Heart right ventricle (tissue), 16 donors: ENCODE data around the gene IL7R. TPM values are rescaled to one million over a fixed set of nuclear protein-coding genes. Genes with fewer than 3 reads are reported as not detected.

Experiments used
- ATAC-seq, 8 donors: fragments of 200-7000 bp; cut with Tn5 transposase; one replicate each; pipeline ENCODE4 v1.9.1; 2020; ENCODE audit warnings: mild to moderate bottlenecking in 8 of 8, moderate library complexity in 8 of 8, moderate number of reproducible peaks in 1 of 8
- DNase-seq, 2 donors: peaks; one replicate each; pipeline ENCODE4 v3.0.0-alpha.2; 2020
- H3K27ac ChIP-seq, 10 donors: fragments of 200-600 bp; sonication (generic) in 2 of 10; one replicate each; pipeline versions ENCODE4 v1.5.0 to v1.8.0; 2020 to 2022; ENCODE audit warnings: mild to moderate bottlenecking in 3 of 10
- H3K27me3 ChIP-seq, 7 donors: fragments of 200-600 bp; one replicate each; pipeline ENCODE4 v1.8.0; 2021 to 2022; ENCODE audit warnings: mild to moderate bottlenecking in 2 of 7
- H3K36me3 ChIP-seq, 9 donors: fragments of 200-600 bp; sonication (generic) in 1 of 9; one replicate each; pipeline versions ENCODE4 v1.5.0 to v1.8.0; 2020 to 2022; ENCODE audit warnings: mild to moderate bottlenecking in 2 of 9
- H3K4me1 ChIP-seq, 9 donors: fragments of 200-600 bp; sonication (generic) in 1 of 9; one replicate each; pipeline versions ENCODE4 v1.5.0 to v1.8.0; 2020 to 2022; ENCODE audit warnings: mild to moderate bottlenecking in 4 of 9
- H3K4me3 ChIP-seq, 10 donors: fragments of 200-600 bp; sonication (generic) in 2 of 10; one replicate each; pipeline versions ENCODE4 v1.5.0 to v1.8.0; 2020 to 2022; ENCODE audit warnings: mild to moderate bottlenecking in 7 of 10, moderate library complexity in 2 of 10
- H3K9me3 ChIP-seq, 11 donors: fragments of 200-600 bp in 10 of 11; sonication (generic) in 2 of 11; one replicate each; pipeline versions ENCODE4 v1.5.0 to v1.8.0; 2013 to 2022; ENCODE audit warnings: mild to moderate bottlenecking in 2 of 11, control low read depth in 1 of 11, moderate library complexity in 1 of 11
- WGBS, 2 donors: extraction: QIAGEN DNeasy Blood & Tissue Kit; methylation state at CpG; one replicate each; pipeline ENCODE4 v1.1.7; 2013; ENCODE audit warnings: inconsistent platforms in 1 of 2; 5-methylcytosine and 5-hydroxymethylcytosine counted together
- intact Hi-C, 10 donors: fragments of 100-400 bp; cut with DNase I; formaldehyde crosslinking; loops; one replicate each; pipeline versions ENCODE4 v1.11.1 to v1.14.2; 2022
- polyA plus RNA-seq, 2 donors: library from polyadenylated mRNA; stranded (reverse); fragments of 200-250 nt; gene quantifications; one replicate each; pipeline ENCODE4 v1.2.3, GENCODE V29; 2013
- total RNA-seq, 10 donors: library from RNA; stranded (reverse); fragmentation: NEBNext Ultra II Directional in 3 of 10; extraction: Animal tissue kit (Norgen Biotek cat#: 25700) in 3 of 10; gene quantifications; one replicate each; pipeline versions ENCODE4 v1.2.1 to v1.2.4, GENCODE V29; 2021 to 2023
- TF ChIP-seq, protein P1 (sequence below), 9 donors: fragments of 200-600 bp; sonication (generic) in 2 of 9; IDR thresholded peaks; one replicate each; pipeline versions ENCODE4 v1.5.0 to v1.8.0; 2021 to 2022; ENCODE audit warnings: antibody characterized with exemption in 9 of 9, mild to moderate bottlenecking in 5 of 9, moderate library complexity in 1 of 9
- donor health status: Arrhythmogenic right ventricular cardiomyopathy.
- donor health status: ischemic (EF 13 %, LVEDD 7.1; RV severe dilation, severe dysfunction).
- donor health status: healthy with polysubstance abuse.
- donor health status: DM: no; HTN: yes; CAD: no.
- donor health status: DM: no; HTN: no; CAD: no.
- donor health status: ischemic (EF 25% LVEDD 6.9; RV normal size, moderate dysfunction).
- donor health status: ischemic (EF 25% LVEDD 5.7; RV mildly dilated, moderate dysfunction).
- donor health status: healthy.
- donor health status: DM: yes; HTN: yes; CAD: no.
- donor health status: Ischemic cardiomyopathy.
- donor health status: ischemic (EF 35%, LVEDD 5.7; RV mildly dilated, moderate dysfunction).
- donor health status: nonischemic (EF 11% LVEDD 7.7; RV severe dilation, severe dysfunction).
- donor health status: DM: yes; HTN: yes; CAD: no.
- donor health status: PGD.
- donor health status: ischemic (EF 29% LVEDD 5.4; RV normal size, mild dysfunction).
- donor health status: nonischemic (EF 23%, LVEDD 6.1; RV moderate dilation, normal function).

Gene IL7R
- total and polyA plus RNA-seq, 12 donors = 0.22 to 10.6 (median 0.71) TPM

DNA sequence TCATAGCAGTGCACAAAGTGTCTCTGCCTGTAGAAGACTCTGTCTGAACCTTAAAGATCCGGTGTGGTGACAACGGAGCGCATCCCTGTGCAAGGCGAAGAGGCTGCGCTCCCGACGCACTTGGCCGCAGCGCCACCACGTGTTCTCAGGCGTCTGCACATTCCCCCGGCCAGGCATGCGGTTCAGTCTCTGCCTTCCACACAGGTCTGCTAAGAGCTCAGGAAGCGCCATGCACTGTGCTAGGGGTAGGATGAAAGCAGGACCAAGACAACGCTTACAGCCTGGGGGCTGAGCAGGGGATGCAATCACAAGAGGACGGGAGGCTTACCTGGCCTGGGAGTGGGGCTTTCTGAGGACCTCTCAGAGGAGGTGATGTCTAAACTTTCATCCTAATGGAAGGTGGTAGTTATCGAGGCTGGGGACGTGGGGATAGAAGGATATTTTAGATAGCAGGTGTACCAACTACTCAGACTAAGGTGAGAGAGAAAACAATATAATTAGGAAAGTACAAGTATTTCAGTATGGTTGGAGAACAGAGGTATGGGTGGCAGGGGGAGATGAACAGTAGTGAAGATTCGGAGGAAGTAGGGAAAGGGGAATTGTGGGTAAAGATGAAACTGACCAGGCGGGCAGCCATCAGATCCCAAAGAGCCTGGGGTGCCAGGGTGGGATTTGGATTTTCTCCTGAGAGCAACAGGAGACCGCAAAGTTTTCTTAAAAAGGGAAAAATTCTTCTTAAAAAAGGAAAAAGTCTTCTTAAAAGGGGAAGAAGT is 68.4 kb downstream of the IL7R start:
- WGBS, 2 donors = 15 to 16% methylated on average over 21 of the region's 21 CpGs
- Histone ChIP-seq H3K9me3 (no peaks in the 10 kb centered on the region), H3K27me3 (peaks cover 0 to 87% (median 39%) of the 10 kb centered on the region in 7 donors), H3K27ac (no peak overlapping the region), H3K4me3 (peak overlapping the region in 2 of 10 donors; percentile 6 to 14), H3K4me1 (peaks cover 0 to 18% (median 0%) of the 10 kb centered on the region in 9 donors), H3K36me3 (no peaks in the 10 kb centered on the region)
- ATAC-seq (peak; percentile 50 to 82 (median 73)), DNase-seq (peak; percentile 8 to 45)
- TF ChIP-seq, protein P1, sequence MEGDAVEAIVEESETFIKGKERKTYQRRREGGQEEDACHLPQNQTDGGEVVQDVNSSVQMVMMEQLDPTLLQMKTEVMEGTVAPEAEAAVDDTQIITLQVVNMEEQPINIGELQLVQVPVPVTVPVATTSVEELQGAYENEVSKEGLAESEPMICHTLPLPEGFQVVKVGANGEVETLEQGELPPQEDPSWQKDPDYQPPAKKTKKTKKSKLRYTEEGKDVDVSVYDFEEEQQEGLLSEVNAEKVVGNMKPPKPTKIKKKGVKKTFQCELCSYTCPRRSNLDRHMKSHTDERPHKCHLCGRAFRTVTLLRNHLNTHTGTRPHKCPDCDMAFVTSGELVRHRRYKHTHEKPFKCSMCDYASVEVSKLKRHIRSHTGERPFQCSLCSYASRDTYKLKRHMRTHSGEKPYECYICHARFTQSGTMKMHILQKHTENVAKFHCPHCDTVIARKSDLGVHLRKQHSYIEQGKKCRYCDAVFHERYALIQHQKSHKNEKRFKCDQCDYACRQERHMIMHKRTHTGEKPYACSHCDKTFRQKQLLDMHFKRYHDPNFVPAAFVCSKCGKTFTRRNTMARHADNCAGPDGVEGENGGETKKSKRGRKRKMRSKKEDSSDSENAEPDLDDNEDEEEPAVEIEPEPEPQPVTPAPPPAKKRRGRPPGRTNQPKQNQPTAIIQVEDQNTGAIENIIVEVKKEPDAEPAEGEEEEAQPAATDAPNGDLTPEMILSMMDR (IDR thresholded peaks at IDR 0.05) = peak in 7 of 9 donors; percentile 41 to 74 (median 53)
- intact Hi-C loops = loop anchor here (5.0 to 10.0 kb wide), 12 partner anchors 148 to 1450 kb away; partner anchors contain the start of gene SPEF2 (in 6 of the 10)

- WGBS, 2 donors = 34 to 37% methylated on average over 13 of the region's 13 CpGs
- no peak overlapping the region for H3K27ac ChIP-seq
- intact Hi-C loops = loop anchor here (1.0 to 10.0 kb wide), 16 partner anchors 149 to 1452 kb away; partner anchors contain the start of gene SPEF2 (in 6 of the 10)
- H3K36me3 ChIP-seq = no peaks in the 10 kb centered on the region
- peaks cover 0 to 84% (median 39%) of the 10 kb centered on the region in 7 donors for H3K27me3 ChIP-seq
- DNase-seq = peak in 1 of 2 donors; percentile 43
- ATAC-seq = peak; percentile 56 to 78 (median 72)
- no peak overlapping the region for H3K4me3 ChIP-seq
- H3K9me3 ChIP-seq = no peaks in the 10 kb centered on the region
- H3K4me1 ChIP-seq = peaks cover 0 to 18% (median 0%) of the 10 kb centered on the region in 9 donors
- TF ChIP-seq, protein P1 (IDR thresholded peaks at IDR 0.05) = peak; percentile 65 to 92 (median 83)
Measured at GRCh38 chr5:35926389-35927051, 69.8 kb downstream of the IL7R start.

Other genes with a start within 250 kb of the IL7R start
- gene SPEF2, start 239.0 kb upstream of the IL7R start, total RNA-seq = 1 to 10 TPM in 9 of 10 donors, under 1 TPM in 1; 0.55 to 3.2 (median 1.9) TPM
- 1 to 10 TPM in 1 of 2 donors, under 1 TPM in 1; 0.42 to 1.6 TPM for gene SPEF2, start 239.0 kb upstream of the IL7R start, polyA plus RNA-seq
- not detected for gene CAPSL, start 81.7 kb downstream of the IL7R start, total RNA-seq
- not detected for gene CAPSL, start 81.7 kb downstream of the IL7R start, polyA plus RNA-seq
- gene UGT3A1, start 134.5 kb downstream of the IL7R start, total RNA-seq = not detected
- gene UGT3A1, start 134.5 kb downstream of the IL7R start, polyA plus RNA-seq = not detected
- gene UGT3A2, start 210.0 kb downstream of the IL7R start, total RNA-seq = not detected
- not detected for gene UGT3A2, start 210.0 kb downstream of the IL7R start, polyA plus RNA-seq